Astrocyte of the spinal cord (primary cell): ENCODE measurements around the gene SVEP1.

ENCODE experiments used
- DNase-seq: peaks from one replicate; pipeline ENCODE4 v3.0.0; 2011; ENCODE audit warnings: low read depth, low spot score
- H3K4me3 ChIP-seq: 2 replicates; pipeline ENCODE4 v1.5.1; 2011; ENCODE audit warnings: low read depth, mild to moderate bottlenecking, low read length, moderate library complexity
- in situ Hi-C: cut with HindIII; loops from 2 replicates; pipeline ENCODE4 v1.10.0; 2017; ENCODE audit warnings: low sequenced_read_pairs
- TF ChIP-seq, protein P1 (sequence below): IDR thresholded peaks from 2 replicates; pipeline ENCODE4 v1.5.1; 2012; ENCODE audit warnings: low read depth, mild to moderate bottlenecking, low read length, inconsistent platforms

Gene SVEP1

DNA sequence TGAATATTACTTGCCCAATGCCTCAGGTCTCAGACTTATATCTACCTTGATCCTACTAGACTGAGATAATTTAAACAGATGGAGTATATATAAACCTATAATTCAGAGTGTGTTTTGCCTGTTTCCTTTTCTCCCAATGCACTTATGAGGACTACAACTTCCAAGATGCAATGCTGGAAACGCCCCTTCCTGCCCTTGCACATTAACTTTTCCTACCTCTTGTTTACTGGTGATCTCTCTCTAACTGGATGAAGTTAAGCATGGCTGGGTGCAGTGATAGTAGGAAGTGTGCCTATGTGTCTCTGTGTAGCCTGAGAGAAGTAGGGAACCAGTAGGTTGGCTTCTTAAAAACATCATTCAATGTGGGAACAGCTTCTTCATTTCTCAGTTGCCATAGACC lies 115.2 kb downstream of the SVEP1 start:
- TF ChIP-seq, protein P1, sequence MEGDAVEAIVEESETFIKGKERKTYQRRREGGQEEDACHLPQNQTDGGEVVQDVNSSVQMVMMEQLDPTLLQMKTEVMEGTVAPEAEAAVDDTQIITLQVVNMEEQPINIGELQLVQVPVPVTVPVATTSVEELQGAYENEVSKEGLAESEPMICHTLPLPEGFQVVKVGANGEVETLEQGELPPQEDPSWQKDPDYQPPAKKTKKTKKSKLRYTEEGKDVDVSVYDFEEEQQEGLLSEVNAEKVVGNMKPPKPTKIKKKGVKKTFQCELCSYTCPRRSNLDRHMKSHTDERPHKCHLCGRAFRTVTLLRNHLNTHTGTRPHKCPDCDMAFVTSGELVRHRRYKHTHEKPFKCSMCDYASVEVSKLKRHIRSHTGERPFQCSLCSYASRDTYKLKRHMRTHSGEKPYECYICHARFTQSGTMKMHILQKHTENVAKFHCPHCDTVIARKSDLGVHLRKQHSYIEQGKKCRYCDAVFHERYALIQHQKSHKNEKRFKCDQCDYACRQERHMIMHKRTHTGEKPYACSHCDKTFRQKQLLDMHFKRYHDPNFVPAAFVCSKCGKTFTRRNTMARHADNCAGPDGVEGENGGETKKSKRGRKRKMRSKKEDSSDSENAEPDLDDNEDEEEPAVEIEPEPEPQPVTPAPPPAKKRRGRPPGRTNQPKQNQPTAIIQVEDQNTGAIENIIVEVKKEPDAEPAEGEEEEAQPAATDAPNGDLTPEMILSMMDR = no peak
- H3K4me3 ChIP-seq = no peak overlapping the region
- in situ Hi-C loops = no loop called here
- DNase-seq = no peak

DNA sequence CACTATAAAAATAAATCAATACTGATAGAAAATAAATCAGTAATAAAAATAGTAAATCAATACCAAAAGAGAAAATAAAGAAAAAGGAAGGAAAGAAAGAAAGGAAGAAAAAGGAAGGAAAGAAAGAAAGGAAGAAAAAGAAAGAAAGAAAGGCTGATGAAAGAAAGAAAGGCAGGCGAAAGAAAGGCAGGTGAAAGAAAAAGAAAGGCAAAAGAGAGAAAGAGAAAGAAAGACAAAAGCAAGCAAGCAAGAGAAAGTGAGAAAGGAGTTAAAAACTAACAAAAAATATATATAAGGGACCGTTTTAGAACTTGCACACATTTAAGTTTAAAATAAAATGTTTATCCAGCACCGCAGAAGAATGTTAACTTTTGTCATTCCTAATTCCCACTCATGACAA lies 116.0 kb downstream of the SVEP1 start:
- TF ChIP-seq, protein P1 = no peak
- DNase-seq = no peak
- no peak overlapping the region for H3K4me3 ChIP-seq
- in situ Hi-C loops = no loop called here

DNA sequence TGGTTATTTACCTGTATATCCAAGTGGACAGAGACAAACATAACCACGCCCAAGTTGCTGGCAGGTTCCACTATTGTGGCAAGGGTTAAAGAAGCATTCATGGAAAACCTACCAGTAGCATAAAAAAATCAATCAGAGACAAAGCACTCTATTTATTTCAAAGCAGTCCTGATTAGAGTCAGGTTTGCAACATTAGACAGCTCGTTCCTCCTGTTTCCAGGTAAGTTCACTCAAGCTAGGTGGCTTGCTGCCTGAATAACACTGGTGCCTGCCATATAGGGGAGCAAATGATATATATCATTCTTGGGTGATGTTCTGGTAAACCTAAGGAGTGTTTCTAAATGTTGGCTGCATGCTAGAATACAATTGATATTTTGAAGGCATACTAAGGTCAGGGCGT lies 122.3 kb downstream of the SVEP1 start:
- H3K4me3 ChIP-seq = no peak overlapping the region
- DNase-seq = no peak
- in situ Hi-C loops = no loop called here
- TF ChIP-seq, protein P1 = no peak

DNA sequence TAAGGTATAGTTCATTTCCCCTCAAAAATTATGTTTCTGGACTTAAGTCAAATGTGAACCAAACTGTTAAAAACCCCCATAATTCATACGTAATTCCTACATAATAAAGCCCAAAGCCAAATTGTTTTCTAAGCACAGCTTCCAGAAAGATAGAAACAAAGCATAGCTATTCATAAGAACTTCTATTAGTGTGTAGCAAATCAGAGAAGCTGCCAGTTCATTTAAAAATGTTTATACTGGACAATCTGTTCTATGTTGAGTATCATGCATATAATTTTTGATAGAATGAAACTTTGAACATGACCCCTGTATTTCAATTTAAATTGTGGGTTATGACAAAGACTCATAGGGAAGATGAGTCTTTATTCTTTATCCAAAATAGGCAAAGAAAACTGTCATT lies 122.9 kb downstream of the SVEP1 start:
- no peak overlapping the region for H3K4me3 ChIP-seq
- TF ChIP-seq, protein P1 = no peak
- DNase-seq = no peak
- in situ Hi-C loops = no loop called here

DNA sequence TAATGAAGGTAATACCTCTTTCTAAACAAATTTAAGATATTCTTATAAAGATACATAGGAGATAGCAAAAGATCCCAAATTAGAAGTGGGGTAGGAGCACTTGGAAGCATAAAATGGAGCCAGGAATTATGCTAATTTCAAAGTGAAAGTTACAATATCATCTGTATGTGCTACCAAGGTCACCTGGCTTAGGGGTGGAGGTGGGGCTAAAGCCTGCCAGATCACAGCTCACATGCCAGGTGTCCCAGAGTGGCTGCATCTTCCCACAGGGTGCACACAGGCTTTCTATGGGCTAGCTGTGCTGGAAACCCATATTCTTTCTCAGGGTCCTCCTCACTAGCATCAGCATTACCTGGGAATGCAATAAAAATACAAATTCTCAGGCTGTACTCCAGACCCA lies 123.7 kb downstream of the SVEP1 start:
- in situ Hi-C loops = no loop called here
- TF ChIP-seq, protein P1 = no peak
- H3K4me3 ChIP-seq = no peak overlapping the region
- DNase-seq = no peak

DNA sequence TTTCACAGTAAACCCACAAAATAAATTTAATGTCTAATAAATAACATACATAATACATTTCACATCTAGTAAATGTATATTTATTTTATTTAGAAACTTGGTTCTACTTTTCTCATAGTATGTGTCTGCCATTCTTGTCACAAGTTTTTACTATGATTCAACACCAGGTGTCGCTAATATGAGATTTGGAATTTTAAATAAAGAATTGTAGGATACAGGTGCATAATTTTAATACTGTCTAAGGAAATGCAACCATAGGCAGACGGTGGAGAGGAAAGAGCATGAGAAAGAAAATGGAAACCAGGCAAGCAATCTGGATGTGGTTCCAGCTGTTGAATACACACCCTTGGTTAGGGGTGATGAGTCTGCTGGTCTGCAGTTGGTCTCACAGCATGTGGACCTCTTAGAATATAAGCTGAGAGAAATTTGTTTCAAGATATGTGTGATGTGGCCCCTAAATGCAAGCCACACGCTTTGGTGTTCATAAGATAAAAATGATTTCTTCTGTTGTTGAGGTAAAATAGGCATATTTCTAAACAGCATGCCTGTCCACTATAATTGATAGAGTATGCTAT lies 127.2 kb downstream of the SVEP1 start:
- in situ Hi-C loops = no loop called here
- TF ChIP-seq, protein P1 = peak; percentile 53
- DNase-seq = peak; percentile 15
- H3K4me3 ChIP-seq = no peak overlapping the region

DNA sequence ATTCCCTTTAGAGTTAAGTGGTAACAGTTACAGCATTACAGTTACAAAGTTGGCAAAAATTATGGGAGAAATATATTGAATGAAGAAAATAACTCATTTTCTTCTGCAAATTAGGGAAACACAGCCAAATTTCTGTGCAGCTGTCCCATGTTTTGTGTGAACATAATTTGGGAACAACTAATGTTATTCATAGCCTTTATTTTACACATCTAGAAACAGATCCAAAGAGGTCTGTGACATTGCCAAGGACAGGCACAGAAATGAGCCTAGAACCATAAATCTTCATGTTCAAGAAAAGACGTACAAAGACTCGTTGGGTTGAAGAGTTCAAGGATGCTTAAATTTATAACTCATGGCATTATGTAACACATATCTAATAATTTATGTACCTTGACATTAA lies 127.8 kb downstream of the SVEP1 start:
- no peak for DNase-seq
- in situ Hi-C loops = no loop called here
- TF ChIP-seq, protein P1 = no peak
- H3K4me3 ChIP-seq = no peak overlapping the region
